ENCODE measurements around the gene RNASEH1. TPM values are rescaled to one million over a fixed set of nuclear protein-coding genes. Genes with fewer than 3 reads are reported as not detected.
"Not testable (repeated sequence)": the region's sequence is repeated elsewhere in the genome, so short reads cannot be mapped to it uniquely, and the experiment has no call there.

The RNASEH1 gene
- total RNA-seq, 1 donor from 2014 or later: 22.5 TPM

GRCh38 chr2:3517948-3518495 is 40.1 kb downstream of the RNASEH1 start:
- peak overlapping the region; percentile 94 for H3K27ac Mint-ChIP-seq
- peak overlapping the region; percentile 83 for H3K4me3 Mint-ChIP-seq
- peaks cover 18% of the 10 kb centered on the region for H3K36me3 Mint-ChIP-seq
- DNase-seq (ENCODE audit: low spot score in 2 of 2, unreplicated experiment in 2 of 2): no peak
- H3K9me3 Mint-ChIP-seq: peaks cover 15% of the 10 kb centered on the region
- H3K27me3 Mint-ChIP-seq (ENCODE audit: low read depth): no peaks in the 10 kb centered on the region
- TF ChIP-seq, protein P1, sequence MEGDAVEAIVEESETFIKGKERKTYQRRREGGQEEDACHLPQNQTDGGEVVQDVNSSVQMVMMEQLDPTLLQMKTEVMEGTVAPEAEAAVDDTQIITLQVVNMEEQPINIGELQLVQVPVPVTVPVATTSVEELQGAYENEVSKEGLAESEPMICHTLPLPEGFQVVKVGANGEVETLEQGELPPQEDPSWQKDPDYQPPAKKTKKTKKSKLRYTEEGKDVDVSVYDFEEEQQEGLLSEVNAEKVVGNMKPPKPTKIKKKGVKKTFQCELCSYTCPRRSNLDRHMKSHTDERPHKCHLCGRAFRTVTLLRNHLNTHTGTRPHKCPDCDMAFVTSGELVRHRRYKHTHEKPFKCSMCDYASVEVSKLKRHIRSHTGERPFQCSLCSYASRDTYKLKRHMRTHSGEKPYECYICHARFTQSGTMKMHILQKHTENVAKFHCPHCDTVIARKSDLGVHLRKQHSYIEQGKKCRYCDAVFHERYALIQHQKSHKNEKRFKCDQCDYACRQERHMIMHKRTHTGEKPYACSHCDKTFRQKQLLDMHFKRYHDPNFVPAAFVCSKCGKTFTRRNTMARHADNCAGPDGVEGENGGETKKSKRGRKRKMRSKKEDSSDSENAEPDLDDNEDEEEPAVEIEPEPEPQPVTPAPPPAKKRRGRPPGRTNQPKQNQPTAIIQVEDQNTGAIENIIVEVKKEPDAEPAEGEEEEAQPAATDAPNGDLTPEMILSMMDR (IDR thresholded peaks at IDR 0.05; ENCODE audit: unreplicated experiment): no peak
- H3K4me1 Mint-ChIP-seq: peaks cover 34% of the 10 kb centered on the region

- no peaks in the 10 kb centered on the region for H3K27me3 Mint-ChIP-seq (ENCODE audit: low read depth)
- DNase-seq (ENCODE audit: low spot score in 2 of 2, unreplicated experiment in 2 of 2): no peak
- peaks cover 23% of the 10 kb centered on the region for H3K36me3 Mint-ChIP-seq
- no peak overlapping the region for H3K27ac Mint-ChIP-seq
- TF ChIP-seq, protein P1 (IDR thresholded peaks at IDR 0.05; ENCODE audit: unreplicated experiment): no peak
- H3K4me3 Mint-ChIP-seq: no peak overlapping the region
- peaks cover 27% of the 10 kb centered on the region for H3K4me1 Mint-ChIP-seq
- H3K9me3 Mint-ChIP-seq: peaks cover 15% of the 10 kb centered on the region
Measured at GRCh38 chr2:3516831-3517230, 41.3 kb downstream of the RNASEH1 start.

- H3K27ac Mint-ChIP-seq; H3K27me3 Mint-ChIP-seq (ENCODE audit: low read depth); DNase-seq (ENCODE audit: low spot score in 2 of 2, unreplicated experiment in 2 of 2); H3K4me3 Mint-ChIP-seq: not testable (repeated sequence)
- H3K36me3 Mint-ChIP-seq: peaks cover 35% of the 10 kb centered on the region
- peaks cover 18% of the 10 kb centered on the region for H3K4me1 Mint-ChIP-seq
- H3K9me3 Mint-ChIP-seq: peaks cover 15% of the 10 kb centered on the region
Measured at GRCh38 chr2:3515438-3515837, 42.7 kb downstream of the RNASEH1 start.

GRCh38 chr2:3513026-3513810 is 44.9 kb downstream of the RNASEH1 start:
- Mint-ChIP-seq H3K4me3 (no peak overlapping the region), H3K27ac (no peak overlapping the region), H3K27me3 (ENCODE audit: low read depth) (no peaks in the 10 kb centered on the region), H3K36me3 (peaks cover 46% of the 10 kb centered on the region), H3K9me3 (peaks cover 18% of the 10 kb centered on the region), H3K4me1 (peaks cover 9% of the 10 kb centered on the region)
- TF ChIP-seq, protein P1 (IDR thresholded peaks at IDR 0.05; ENCODE audit: unreplicated experiment): no peak
- DNase-seq (ENCODE audit: low spot score in 2 of 2, unreplicated experiment in 2 of 2): no peak

DNA sequence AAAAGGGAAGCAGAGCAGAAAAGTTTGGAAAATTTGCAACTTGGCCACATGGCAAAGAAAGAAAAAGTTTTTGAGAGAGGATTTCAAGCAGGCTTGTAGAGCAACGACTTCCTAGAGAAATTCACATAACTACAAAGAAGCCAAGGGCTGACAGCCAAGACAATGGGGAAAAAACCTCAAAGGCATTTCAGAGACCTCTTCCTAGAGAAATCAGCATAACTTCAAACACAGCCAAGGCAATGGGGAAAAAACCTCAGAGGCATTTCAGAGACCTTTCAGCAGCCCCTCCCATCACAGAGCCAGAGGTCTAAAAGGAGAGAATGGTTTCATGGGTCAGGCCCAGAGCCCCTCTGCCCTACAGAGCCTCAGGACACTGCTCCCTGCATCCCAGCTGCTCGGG is 46.0 kb downstream of the RNASEH1 start:
- H3K9me3 Mint-ChIP-seq: peaks cover 26% of the 10 kb centered on the region
- no peak for DNase-seq (ENCODE audit: low spot score in 2 of 2, unreplicated experiment in 2 of 2)
- H3K36me3 Mint-ChIP-seq: peaks cover 54% of the 10 kb centered on the region
- H3K4me1 Mint-ChIP-seq: no peaks in the 10 kb centered on the region
- TF ChIP-seq, protein P1 (IDR thresholded peaks at IDR 0.05; ENCODE audit: unreplicated experiment): no peak
- H3K4me3 Mint-ChIP-seq: no peak overlapping the region
- H3K27ac Mint-ChIP-seq: no peak overlapping the region
- no peaks in the 10 kb centered on the region for H3K27me3 Mint-ChIP-seq (ENCODE audit: low read depth)

- H3K4me1 Mint-ChIP-seq: no peaks in the 10 kb centered on the region
- H3K27ac Mint-ChIP-seq: no peak overlapping the region
- H3K27me3 Mint-ChIP-seq (ENCODE audit: low read depth): no peaks in the 10 kb centered on the region
- H3K4me3 Mint-ChIP-seq: no peak overlapping the region
- TF ChIP-seq, protein P1 (IDR thresholded peaks at IDR 0.05; ENCODE audit: unreplicated experiment): no peak
- H3K36me3 Mint-ChIP-seq: peaks cover 41% of the 10 kb centered on the region
- H3K9me3 Mint-ChIP-seq: peaks cover 12% of the 10 kb centered on the region
- DNase-seq (ENCODE audit: low spot score in 2 of 2, unreplicated experiment in 2 of 2): no peak
Measured at GRCh38 chr2:3505771-3506170, 52.4 kb downstream of the RNASEH1 start.

All from mesothelial cell of epicardium (in vitro differentiated cells).